Measurements from ENCODE around the gene RPL29.

Gene RPL29

GRCh38 chr3:51944451-51945021, 51.2 kb downstream of the RPL29 start:
- DNase-seq, result no peak

Measured in kidney glomerular epithelial cell (primary cell).